Measurements from ENCODE around the gene PEX14. TPM values are rescaled to one million over a fixed set of nuclear protein-coding genes. Genes with fewer than 3 reads are reported as not detected.

The PEX14 gene
- polyA plus RNA-seq, 3 donors = 2.2 to 8.8 (median 2.7) TPM

GRCh38 chr1:10635085-10635896, 160.5 kb downstream of the PEX14 start:
- H3K4me3 Mint-ChIP-seq = no peak overlapping the region
- WGBS (ENCODE audit: insufficient coverage) = 73% methylated on average over 9 of the region's 23 CpGs

DNA sequence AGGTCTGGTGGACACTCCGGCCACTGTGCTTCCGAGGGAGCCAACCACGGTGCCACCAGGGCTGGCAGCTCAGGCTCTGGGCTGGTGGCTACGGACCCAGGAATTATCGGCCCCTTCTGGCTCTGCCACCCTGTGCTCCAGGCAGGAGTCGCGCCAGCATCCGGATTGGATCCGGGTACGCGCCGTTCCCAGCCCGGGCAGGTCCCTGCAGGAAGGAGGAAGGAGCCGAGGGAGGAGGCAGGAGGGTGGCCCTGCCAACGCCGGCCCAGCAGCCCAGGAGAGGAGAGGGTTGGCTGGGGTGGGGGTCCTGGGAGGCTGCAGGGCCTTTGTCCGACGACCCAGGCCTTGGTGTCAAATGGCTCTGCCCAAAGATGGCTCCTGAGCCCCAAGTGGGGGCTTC, 161.2 kb downstream of the PEX14 start:
- peaks cover 5 to 23% of the 10 kb centered on the region in 2 donors for H3K27me3 ChIP-seq (ENCODE audit: control insufficient read depth in 2 of 2, insufficient read depth in 2 of 2, low read length in 2 of 2)
- peaks cover 3 to 4% of the 10 kb centered on the region in 2 donors for H3K36me3 ChIP-seq (replicated peaks in 1 of 2; ENCODE audit: control insufficient read depth in 1 of 2, insufficient read depth in 2 of 2, low read length in 2 of 2)
- 97% methylated on average over 17 of the region's 18 CpGs for WGBS (ENCODE audit: insufficient coverage)
- no peak for TF ChIP-seq CTCF (IDR thresholded peaks at IDR 0.05)
- DNase-seq = no peak
- no peak overlapping the region for H3K27ac ChIP-seq (ENCODE audit: low read depth in 1 of 2, low read length in 2 of 2)
- H3K27me3 Mint-ChIP-seq (ENCODE audit: low read depth in 3 of 3) = peaks cover 23 to 43% (median 31%) of the 10 kb centered on the region in 3 donors
- H3K9ac ChIP-seq (ENCODE audit: insufficient read depth, low read length, poor library complexity, severe bottlenecking) = no peak overlapping the region
- H3K4me1 Mint-ChIP-seq = no peaks in the 10 kb centered on the region
- intact Hi-C loops (cut with micrococcal nuclease) = no loop called here
- H3K9me3 ChIP-seq (replicated peaks in 1 of 2; ENCODE audit: control insufficient read depth in 1 of 2, insufficient read depth in 1 of 2, low read length in 2 of 2) = no peaks in the 10 kb centered on the region
- peaks cover 0 to 7% (median 5%) of the 10 kb centered on the region in 7 donors for H3K9me3 Mint-ChIP-seq
- H3K79me2 ChIP-seq (ENCODE audit: insufficient read depth, low read length) = no peaks in the 10 kb centered on the region
- no peaks in the 10 kb centered on the region for H3K4me1 ChIP-seq (ENCODE audit: control insufficient read depth in 1 of 2, insufficient read depth in 2 of 2, low read length in 2 of 2)
- H3K4me3 ChIP-seq (replicated peaks in 1 of 3; ENCODE audit: low read depth in 2 of 3, low read length in 3 of 3) = no peak overlapping the region
- no peak overlapping the region for H3K4me2 ChIP-seq (replicated peaks; ENCODE audit: extremely low read depth, low read length, poor library complexity, severe bottlenecking)
- H2AFZ ChIP-seq (ENCODE audit: insufficient read depth, low read depth, low read length, poor library complexity, severe bottlenecking) = no peak overlapping the region
- H3K36me3 Mint-ChIP-seq = peaks cover 15 to 17% of the 10 kb centered on the region in 2 donors
- H3K4me3 Mint-ChIP-seq = no peak overlapping the region
- H4K20me1 ChIP-seq (ENCODE audit: insufficient read depth, low read length) = no peaks in the 10 kb centered on the region
- H3K27ac Mint-ChIP-seq = no peak overlapping the region

More at GRCh38 chr1:10635085-10635896, 160.5 kb downstream of the PEX14 start:
- Histone ChIP-seq H3K4me1 (ENCODE audit: control insufficient read depth in 1 of 2, insufficient read depth in 2 of 2, low read length in 2 of 2) (no peaks in the 10 kb centered on the region), H3K79me2 (ENCODE audit: insufficient read depth, low read length) (no peaks in the 10 kb centered on the region), H3K4me2 (replicated peaks; ENCODE audit: extremely low read depth, low read length, poor library complexity, severe bottlenecking) (no peak overlapping the region), H3K36me3 (replicated peaks in 1 of 2; ENCODE audit: control insufficient read depth in 1 of 2, insufficient read depth in 2 of 2, low read length in 2 of 2) (peaks cover 4 to 10% of the 10 kb centered on the region in 2 donors), H3K9ac (ENCODE audit: insufficient read depth, low read length, poor library complexity, severe bottlenecking) (no peak overlapping the region), H3K9me3 (replicated peaks in 1 of 2; ENCODE audit: control insufficient read depth in 1 of 2, insufficient read depth in 1 of 2, low read length in 2 of 2) (no peaks in the 10 kb centered on the region), H3K27me3 (ENCODE audit: control insufficient read depth in 2 of 2, insufficient read depth in 2 of 2, low read length in 2 of 2) (peaks cover 5 to 23% of the 10 kb centered on the region in 2 donors), H4K20me1 (ENCODE audit: insufficient read depth, low read length) (no peaks in the 10 kb centered on the region), H3K4me3 (replicated peaks in 1 of 3; ENCODE audit: low read depth in 2 of 3, low read length in 3 of 3) (no peak overlapping the region), H2AFZ (ENCODE audit: insufficient read depth, low read depth, low read length, poor library complexity, severe bottlenecking) (no peak overlapping the region), H3K27ac (ENCODE audit: low read depth in 1 of 2, low read length in 2 of 2) (no peak overlapping the region)
- H3K27me3 Mint-ChIP-seq (ENCODE audit: low read depth in 3 of 3) = peaks cover 24 to 42% (median 29%) of the 10 kb centered on the region in 3 donors
- DNase-seq = no peak
- no peak for TF ChIP-seq CTCF (IDR thresholded peaks at IDR 0.05)
- peaks cover 0 to 7% (median 5%) of the 10 kb centered on the region in 7 donors for H3K9me3 Mint-ChIP-seq
- no peak overlapping the region for H3K27ac Mint-ChIP-seq
- intact Hi-C loops (cut with micrococcal nuclease) = no loop called here
- peaks cover 19 to 21% of the 10 kb centered on the region in 2 donors for H3K36me3 Mint-ChIP-seq
- H3K4me1 Mint-ChIP-seq = no peaks in the 10 kb centered on the region

Data from CD14-positive monocyte (primary cell).